Inferior parietal cortex (tissue), 1 donor: ENCODE data around the gene NDUFB1.
A peak's percentile ranks its signal among the peaks of the same experiment; 100 is the strongest.

ENCODE experiments used
- DNase-seq: peaks from one replicate; pipeline ENCODE4 v3.0.0-alpha.2; 2016; ENCODE audit errors: extremely low spot score

NDUFB1 gene

GRCh38 chr14:92121670-92122350 is at the start of gene NDUFB1, which contains the start of gene CPSF2:
Gene NDUFB1 (minus strand): TSS chr14:92121706. CDS start chr14:92117637, 4,069 bp downstream.
Gene CPSF2 (plus strand): TSS chr14:92121969. CDS start chr14:92130985, 9,016 bp downstream.
- peak; percentile 85 for DNase-seq

GRCh38 chr14:92164958-92165357 is 43.5 kb upstream of the NDUFB1 start:
- DNase-seq: no peak

- no peak for DNase-seq
These were observed 40.0 kb upstream of the NDUFB1 start for GRCh38 chr14:92161521-92161920.

GRCh38 chr14:92160619-92161018 is 39.1 kb upstream of the NDUFB1 start:
- no peak for DNase-seq

GRCh38 chr14:92154283-92154942 is 32.9 kb upstream of the NDUFB1 start:
- DNase-seq: no peak

GRCh38 chr14:92153581-92153980 is 32.1 kb upstream of the NDUFB1 start:
- no peak for DNase-seq

GRCh38 chr14:92144708-92145107 is 23.2 kb upstream of the NDUFB1 start:
- no peak for DNase-seq

- no peak for DNase-seq
These were observed 22.5 kb upstream of the NDUFB1 start for GRCh38 chr14:92143962-92144361.

- DNase-seq: no peak
These were observed 21.8 kb upstream of the NDUFB1 start for GRCh38 chr14:92143309-92143708.

- DNase-seq: peak; percentile 44
These were observed 13.8 kb upstream of the NDUFB1 start for GRCh38 chr14:92135269-92135668.

GRCh38 chr14:92134456-92134855 is 12.9 kb upstream of the NDUFB1 start:
- DNase-seq: no peak

GRCh38 chr14:92122761-92123160 is 1.3 kb upstream of the NDUFB1 start:
- DNase-seq: no peak

GRCh38 chr14:92122351-92122677 is 808 bp upstream of the NDUFB1 start:
- DNase-seq: peak; percentile 43

- peak; percentile 36 for DNase-seq
These were observed 268 bp downstream of the NDUFB1 start for GRCh38 chr14:92121207-92121669.

- DNase-seq: no peak
These were observed 12.0 kb downstream of the NDUFB1 start for GRCh38 chr14:92109490-92109889.

GRCh38 chr14:92108345-92109254 is 12.9 kb downstream of the NDUFB1 start:
- no peak for DNase-seq

- DNase-seq: peak; percentile 97
These were observed 15.2 kb downstream of the NDUFB1 start, which contains the start of gene ATXN3 for GRCh38 chr14:92106143-92106926. Gene ATXN3 (minus strand): TSS chr14:92106582. CDS start chr14:92106552, 30 bp downstream.

- peak; percentile 43 for DNase-seq
These were observed 15.7 kb downstream of the NDUFB1 start for GRCh38 chr14:92105893-92106142.

GRCh38 chr14:92105073-92105892 is 16.2 kb downstream of the NDUFB1 start:
- no peak for DNase-seq

- no peak for DNase-seq
These were observed 18.0 kb downstream of the NDUFB1 start for GRCh38 chr14:92103363-92103989.
